WTC11 (cell line): ENCODE data around the gene PLIN1.

Experiments
- ELF4 ChIP-seq: sonication (generic); formaldehyde crosslinking; IDR thresholded peaks from 2 replicates; pipeline ENCODE4 v1.8.1; 2022; ENCODE audit warnings: low read depth, mild to moderate bottlenecking, moderate library complexity, missing genetic modification reagents
- FOXJ3 ChIP-seq: sonication (generic); formaldehyde crosslinking; IDR thresholded peaks from 2 replicates; pipeline ENCODE4 v1.9.0; 2021; ENCODE audit warnings: missing genetic modification reagents, mild to moderate bottlenecking, borderline replicate concordance
- KAT7 ChIP-seq: sonication (generic); formaldehyde crosslinking; IDR thresholded peaks from 2 replicates; pipeline ENCODE4 v1.8.1; 2023; ENCODE audit warnings: missing genetic modification reagents, mild to moderate bottlenecking, borderline replicate concordance
- TCF7 ChIP-seq: sonication (generic); formaldehyde crosslinking; IDR thresholded peaks from 2 replicates; pipeline ENCODE4 v1.8.0; 2022; ENCODE audit warnings: mild to moderate bottlenecking, low read depth, missing genetic modification reagents, moderate library complexity
- ZBTB21 ChIP-seq: sonication (generic); formaldehyde crosslinking; IDR thresholded peaks from 2 replicates; pipeline ENCODE4 v1.8.1; 2023; ENCODE audit warnings: mild to moderate bottlenecking, missing genetic modification reagents, borderline replicate concordance
- TF ChIP-seq, protein P1 (sequence below): sonication (generic); formaldehyde crosslinking; conservative IDR thresholded peaks from 2 replicates; pipeline ENCODE4 v1.8.1; 2022; ENCODE audit warnings: mild to moderate bottlenecking, missing genetic modification reagents
- TF ChIP-seq, protein P2 (sequence below): fragments of 200-600 bp; IDR thresholded peaks from 2 replicates; pipeline ENCODE4 v1.8.0; 2022; ENCODE audit warnings: antibody characterized with exemption

DNA sequence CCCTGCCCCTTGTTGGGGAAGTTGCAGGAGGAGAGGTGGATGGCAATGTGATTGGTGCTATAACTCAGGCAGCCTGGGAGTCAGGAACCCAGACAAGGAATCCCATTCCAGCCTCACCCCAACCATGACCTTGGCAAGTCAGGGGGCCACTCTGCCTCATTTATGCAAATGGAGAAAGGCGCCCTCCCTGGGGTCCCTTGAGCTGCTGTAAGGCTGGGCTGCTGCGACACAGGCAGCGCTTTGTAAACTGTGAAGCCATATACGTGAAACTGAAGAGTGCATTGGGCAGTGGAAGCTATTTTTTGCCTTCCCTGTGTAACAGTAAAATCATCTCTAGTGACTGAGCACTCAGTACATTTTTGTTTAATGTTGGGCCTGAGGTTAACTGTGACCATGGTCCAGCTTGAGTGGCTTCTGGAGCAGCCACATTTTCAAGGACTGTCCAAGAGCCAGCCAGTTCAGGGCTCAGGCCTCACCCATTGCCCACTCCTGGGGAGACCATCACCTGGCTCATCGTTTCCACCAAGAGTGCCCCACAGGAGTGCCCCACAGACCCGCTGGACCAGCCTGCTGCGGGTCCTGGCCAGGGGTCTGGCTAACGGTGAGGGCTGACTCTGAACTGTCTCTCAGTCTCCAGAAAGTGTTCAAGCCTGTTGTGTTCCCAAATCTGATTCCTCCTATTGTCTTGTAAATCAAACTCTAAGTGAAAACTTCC, 51.8 kb downstream of the PLIN1 start:
- TF ChIP-seq TCF7 (CRISPR knock-in tag) (no peak), FOXJ3 (no peak), KAT7 (no peak), ELF4 (CRISPR knock-in tag) (no peak), ZBTB21 (CRISPR knock-in tag) (no peak)
- TF ChIP-seq, protein P1, sequence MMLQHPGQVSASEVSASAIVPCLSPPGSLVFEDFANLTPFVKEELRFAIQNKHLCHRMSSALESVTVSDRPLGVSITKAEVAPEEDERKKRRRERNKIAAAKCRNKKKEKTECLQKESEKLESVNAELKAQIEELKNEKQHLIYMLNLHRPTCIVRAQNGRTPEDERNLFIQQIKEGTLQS (CRISPR knock-in tag): no peak
- TF ChIP-seq, protein P2, sequence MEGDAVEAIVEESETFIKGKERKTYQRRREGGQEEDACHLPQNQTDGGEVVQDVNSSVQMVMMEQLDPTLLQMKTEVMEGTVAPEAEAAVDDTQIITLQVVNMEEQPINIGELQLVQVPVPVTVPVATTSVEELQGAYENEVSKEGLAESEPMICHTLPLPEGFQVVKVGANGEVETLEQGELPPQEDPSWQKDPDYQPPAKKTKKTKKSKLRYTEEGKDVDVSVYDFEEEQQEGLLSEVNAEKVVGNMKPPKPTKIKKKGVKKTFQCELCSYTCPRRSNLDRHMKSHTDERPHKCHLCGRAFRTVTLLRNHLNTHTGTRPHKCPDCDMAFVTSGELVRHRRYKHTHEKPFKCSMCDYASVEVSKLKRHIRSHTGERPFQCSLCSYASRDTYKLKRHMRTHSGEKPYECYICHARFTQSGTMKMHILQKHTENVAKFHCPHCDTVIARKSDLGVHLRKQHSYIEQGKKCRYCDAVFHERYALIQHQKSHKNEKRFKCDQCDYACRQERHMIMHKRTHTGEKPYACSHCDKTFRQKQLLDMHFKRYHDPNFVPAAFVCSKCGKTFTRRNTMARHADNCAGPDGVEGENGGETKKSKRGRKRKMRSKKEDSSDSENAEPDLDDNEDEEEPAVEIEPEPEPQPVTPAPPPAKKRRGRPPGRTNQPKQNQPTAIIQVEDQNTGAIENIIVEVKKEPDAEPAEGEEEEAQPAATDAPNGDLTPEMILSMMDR: no peak
